ENCODE measurements around the gene UBE2J1.

Gene UBE2J1

DNA sequence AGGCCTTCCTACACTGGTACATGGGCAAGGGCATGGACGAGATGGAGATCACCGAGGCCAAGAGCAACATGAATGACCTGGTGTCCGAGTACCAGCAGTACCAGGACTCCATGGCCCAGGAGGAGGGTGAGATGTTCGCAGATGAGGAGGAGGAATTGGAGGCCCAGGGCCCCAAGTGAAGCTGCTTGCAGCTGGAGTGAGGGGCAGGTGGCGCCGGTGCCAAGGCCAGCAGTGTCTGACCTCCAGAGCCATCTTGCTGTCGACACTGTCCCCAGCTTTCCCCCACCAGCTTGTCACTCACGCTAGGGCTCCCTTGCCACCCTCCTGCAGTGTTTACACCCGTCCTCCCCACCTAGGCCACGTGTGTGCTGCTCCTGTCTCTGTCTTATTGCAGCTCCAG is 49.6 kb downstream of the UBE2J1 start:
- TF ChIP-seq MZF1 (tag by site-specific recombination; IDR thresholded peaks at IDR 0.05; ENCODE audit: borderline replicate concordance), result no peak
- no peak for TF ChIP-seq KLF17 (tag by site-specific recombination; IDR thresholded peaks at IDR 0.05)
- no peak for TF ChIP-seq TCF7L2 (IDR thresholded peaks at IDR 0.05; ENCODE audit: borderline replicate concordance, low read depth, low read length)
- CTCF ChIA-PET, result interaction anchor here (0.9 kb wide), 1 partner anchor 9 kb away, joined by 3 read pairs; no protein-coding TSS in a partner anchor

DNA sequence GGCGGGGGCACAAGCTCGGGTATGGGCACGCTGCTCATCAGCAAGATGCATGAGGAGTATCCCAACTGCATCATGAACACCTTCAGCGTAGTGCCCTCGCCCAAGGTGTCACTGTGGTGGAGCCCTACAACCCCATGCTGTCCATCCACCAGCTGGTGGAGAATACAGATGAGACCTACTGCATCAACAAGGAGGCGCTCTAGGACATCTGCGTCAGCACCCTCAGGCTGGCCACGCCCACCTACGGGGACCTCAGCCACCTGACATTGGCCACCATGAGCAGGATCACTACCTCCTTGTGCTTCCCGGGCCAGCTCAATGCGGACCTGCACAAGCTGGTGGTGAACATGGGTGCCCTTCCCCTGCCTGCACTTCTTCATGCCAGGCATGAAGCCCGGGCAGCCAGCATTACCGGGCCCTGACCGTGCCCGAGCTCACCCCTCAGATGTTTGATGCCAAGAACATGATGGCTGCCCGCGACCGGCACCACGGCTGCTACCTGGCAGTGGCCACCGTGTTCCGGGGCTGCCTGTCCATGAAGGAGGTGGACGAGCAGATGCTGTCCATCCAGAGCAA is 50.2 kb downstream of the UBE2J1 start:
- no peak for TF ChIP-seq ZNF2 (tag by site-specific recombination; IDR thresholded peaks at IDR 0.05)
- TF ChIP-seq ZNF624 (tag by site-specific recombination; IDR thresholded peaks at IDR 0.05), result no peak
- TF ChIP-seq ZBTB17 (tag by site-specific recombination; IDR thresholded peaks at IDR 0.05), result no peak
- no peak for TF ChIP-seq ZNF132 (tag by site-specific recombination; IDR thresholded peaks at IDR 0.05; ENCODE audit: borderline replicate concordance)
- Histone ChIP-seq H3K9me3 (ENCODE audit: control insufficient read depth, insufficient read depth, low read depth, low read length) (no peaks in the 10 kb centered on the region), H3K4me1 (ENCODE audit: control insufficient read depth, insufficient read depth, low read length) (peaks cover 17% of the 10 kb centered on the region; the same call in 1 of the 2 replicates), H3K36me3 (ENCODE audit: control insufficient read depth in 2 of 2, insufficient read depth in 1 of 2, low read length in 2 of 2) (no peaks in the 10 kb centered on the region), H3K27ac (ENCODE audit: extremely low read depth, low read depth, low read length) (no peak overlapping the region), H3K4me3 (ENCODE audit: low read depth, low read length) (no peak overlapping the region)
- ChIA-PET CTCF (interaction anchor here (0.9 to 1.7 kb wide), 5 partner anchors 10 to 47 kb away, joined by 3 to 4 read pairs (median 3); no protein-coding TSS in a partner anchor), POLR2A (no interaction called here)

More for the DNA sequence above, 49.6 kb downstream of the UBE2J1 start:
- H3K9me3 ChIP-seq (ENCODE audit: control insufficient read depth, insufficient read depth, low read depth, low read length), result no peaks in the 10 kb centered on the region
- no peak overlapping the region for H3K27ac ChIP-seq (ENCODE audit: extremely low read depth, low read depth, low read length)
- no peaks in the 10 kb centered on the region for H3K36me3 ChIP-seq (ENCODE audit: control insufficient read depth in 2 of 2, insufficient read depth in 1 of 2, low read length in 2 of 2)
- H3K4me3 ChIP-seq (ENCODE audit: low read depth, low read length), result no peak overlapping the region
- POLR2A ChIA-PET, result no interaction called here
- peaks cover 13% of the 10 kb centered on the region; the same call in 1 of the 2 replicates for H3K4me1 ChIP-seq (ENCODE audit: control insufficient read depth, insufficient read depth, low read length)

GRCh38 chr6:89301586-89302194 is 50.8 kb downstream of the UBE2J1 start:
- no peaks in the 10 kb centered on the region for H3K36me3 ChIP-seq (ENCODE audit: control insufficient read depth in 2 of 2, insufficient read depth in 1 of 2, low read length in 2 of 2)
- H3K9me3 ChIP-seq (ENCODE audit: control insufficient read depth, insufficient read depth, low read depth, low read length), result no peaks in the 10 kb centered on the region
- TF ChIP-seq, protein P1, sequence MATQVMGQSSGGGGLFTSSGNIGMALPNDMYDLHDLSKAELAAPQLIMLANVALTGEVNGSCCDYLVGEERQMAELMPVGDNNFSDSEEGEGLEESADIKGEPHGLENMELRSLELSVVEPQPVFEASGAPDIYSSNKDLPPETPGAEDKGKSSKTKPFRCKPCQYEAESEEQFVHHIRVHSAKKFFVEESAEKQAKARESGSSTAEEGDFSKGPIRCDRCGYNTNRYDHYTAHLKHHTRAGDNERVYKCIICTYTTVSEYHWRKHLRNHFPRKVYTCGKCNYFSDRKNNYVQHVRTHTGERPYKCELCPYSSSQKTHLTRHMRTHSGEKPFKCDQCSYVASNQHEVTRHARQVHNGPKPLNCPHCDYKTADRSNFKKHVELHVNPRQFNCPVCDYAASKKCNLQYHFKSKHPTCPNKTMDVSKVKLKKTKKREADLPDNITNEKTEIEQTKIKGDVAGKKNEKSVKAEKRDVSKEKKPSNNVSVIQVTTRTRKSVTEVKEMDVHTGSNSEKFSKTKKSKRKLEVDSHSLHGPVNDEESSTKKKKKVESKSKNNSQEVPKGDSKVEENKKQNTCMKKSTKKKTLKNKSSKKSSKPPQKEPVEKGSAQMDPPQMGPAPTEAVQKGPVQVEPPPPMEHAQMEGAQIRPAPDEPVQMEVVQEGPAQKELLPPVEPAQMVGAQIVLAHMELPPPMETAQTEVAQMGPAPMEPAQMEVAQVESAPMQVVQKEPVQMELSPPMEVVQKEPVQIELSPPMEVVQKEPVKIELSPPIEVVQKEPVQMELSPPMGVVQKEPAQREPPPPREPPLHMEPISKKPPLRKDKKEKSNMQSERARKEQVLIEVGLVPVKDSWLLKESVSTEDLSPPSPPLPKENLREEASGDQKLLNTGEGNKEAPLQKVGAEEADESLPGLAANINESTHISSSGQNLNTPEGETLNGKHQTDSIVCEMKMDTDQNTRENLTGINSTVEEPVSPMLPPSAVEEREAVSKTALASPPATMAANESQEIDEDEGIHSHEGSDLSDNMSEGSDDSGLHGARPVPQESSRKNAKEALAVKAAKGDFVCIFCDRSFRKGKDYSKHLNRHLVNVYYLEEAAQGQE (tag by site-specific recombination; IDR thresholded peaks at IDR 0.05), result peak; percentile 51; the same call in 1 of the 2 replicates
- no peak for TF ChIP-seq ZNF610 (tag by site-specific recombination; IDR thresholded peaks at IDR 0.05; ENCODE audit: borderline replicate concordance)
- no peak overlapping the region for H3K27ac ChIP-seq (ENCODE audit: extremely low read depth, low read depth, low read length)
- H3K4me1 ChIP-seq (ENCODE audit: control insufficient read depth, insufficient read depth, low read length), result peaks cover 17% of the 10 kb centered on the region; the same call in 1 of the 2 replicates
- CTCF ChIA-PET, result interaction anchor here (0.9 to 1.7 kb wide), 5 partner anchors 14 to 64 kb away, joined by 3 to 4 read pairs (median 3); no protein-coding TSS in a partner anchor
- POLR2A ChIA-PET, result no interaction called here
- H3K4me3 ChIP-seq (ENCODE audit: low read depth, low read length), result no peak overlapping the region

GRCh38 chr6:89299466-89299850 is 53.1 kb downstream of the UBE2J1 start:
- Histone ChIP-seq H3K9me3 (ENCODE audit: control insufficient read depth, insufficient read depth, low read depth, low read length) (no peaks in the 10 kb centered on the region), H3K4me1 (ENCODE audit: control insufficient read depth, insufficient read depth, low read length) (peaks cover 17% of the 10 kb centered on the region; the same call in 1 of the 2 replicates), H3K4me3 (ENCODE audit: low read depth, low read length) (no peak overlapping the region), H3K36me3 (ENCODE audit: control insufficient read depth in 2 of 2, insufficient read depth in 1 of 2, low read length in 2 of 2) (no peaks in the 10 kb centered on the region), H3K27ac (ENCODE audit: extremely low read depth, low read depth, low read length) (0 out of 2 replicates have a peak overlapping the region, but pooled peaks have one; percentile 78)
- no peak for TF ChIP-seq ZNF747 (tag by site-specific recombination; IDR thresholded peaks at IDR 0.05)
- 0 out of 2 replicates have a peak, but pooled peaks have one; percentile 17 for TF ChIP-seq EGR2 (tag by site-specific recombination; IDR thresholded peaks at IDR 0.05; ENCODE audit: low read depth)
- TF ChIP-seq, protein P2, sequence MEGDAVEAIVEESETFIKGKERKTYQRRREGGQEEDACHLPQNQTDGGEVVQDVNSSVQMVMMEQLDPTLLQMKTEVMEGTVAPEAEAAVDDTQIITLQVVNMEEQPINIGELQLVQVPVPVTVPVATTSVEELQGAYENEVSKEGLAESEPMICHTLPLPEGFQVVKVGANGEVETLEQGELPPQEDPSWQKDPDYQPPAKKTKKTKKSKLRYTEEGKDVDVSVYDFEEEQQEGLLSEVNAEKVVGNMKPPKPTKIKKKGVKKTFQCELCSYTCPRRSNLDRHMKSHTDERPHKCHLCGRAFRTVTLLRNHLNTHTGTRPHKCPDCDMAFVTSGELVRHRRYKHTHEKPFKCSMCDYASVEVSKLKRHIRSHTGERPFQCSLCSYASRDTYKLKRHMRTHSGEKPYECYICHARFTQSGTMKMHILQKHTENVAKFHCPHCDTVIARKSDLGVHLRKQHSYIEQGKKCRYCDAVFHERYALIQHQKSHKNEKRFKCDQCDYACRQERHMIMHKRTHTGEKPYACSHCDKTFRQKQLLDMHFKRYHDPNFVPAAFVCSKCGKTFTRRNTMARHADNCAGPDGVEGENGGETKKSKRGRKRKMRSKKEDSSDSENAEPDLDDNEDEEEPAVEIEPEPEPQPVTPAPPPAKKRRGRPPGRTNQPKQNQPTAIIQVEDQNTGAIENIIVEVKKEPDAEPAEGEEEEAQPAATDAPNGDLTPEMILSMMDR (tag by site-specific recombination; IDR thresholded peaks at IDR 0.05), result peak; percentile 32; the same call in 1 of the 2 replicates
- TF ChIP-seq, protein P3, sequence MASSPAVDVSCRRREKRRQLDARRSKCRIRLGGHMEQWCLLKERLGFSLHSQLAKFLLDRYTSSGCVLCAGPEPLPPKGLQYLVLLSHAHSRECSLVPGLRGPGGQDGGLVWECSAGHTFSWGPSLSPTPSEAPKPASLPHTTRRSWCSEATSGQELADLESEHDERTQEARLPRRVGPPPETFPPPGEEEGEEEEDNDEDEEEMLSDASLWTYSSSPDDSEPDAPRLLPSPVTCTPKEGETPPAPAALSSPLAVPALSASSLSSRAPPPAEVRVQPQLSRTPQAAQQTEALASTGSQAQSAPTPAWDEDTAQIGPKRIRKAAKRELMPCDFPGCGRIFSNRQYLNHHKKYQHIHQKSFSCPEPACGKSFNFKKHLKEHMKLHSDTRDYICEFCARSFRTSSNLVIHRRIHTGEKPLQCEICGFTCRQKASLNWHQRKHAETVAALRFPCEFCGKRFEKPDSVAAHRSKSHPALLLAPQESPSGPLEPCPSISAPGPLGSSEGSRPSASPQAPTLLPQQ (tag by site-specific recombination; IDR thresholded peaks at IDR 0.05), result peak; percentile 72
- peak; percentile 64 for TF ChIP-seq ZFP69B (tag by site-specific recombination; IDR thresholded peaks at IDR 0.05)
- peak; percentile 25; the same call in 1 of the 2 replicates for TF ChIP-seq ZFHX2 (tag by site-specific recombination; conservative IDR thresholded peaks at IDR 0.05)
- TF ChIP-seq ZNF560 (tag by site-specific recombination; IDR thresholded peaks at IDR 0.05; ENCODE audit: borderline replicate concordance), result no peak
- ChIA-PET CTCF (interaction anchor here (0.6 to 2.4 kb wide), 19 partner anchors 9 to 1482 kb away, joined by 3 to 8 read pairs (median 4); partner anchors contain the start of gene GABRR2), POLR2A (interaction anchor here (2.1 kb wide), 1 partner anchor 153 kb away, joined by 7 read pairs; the partner anchor contains the start of gene PM20D2)

Data from HEK293 (cell line).